ENCODE results near the gene RLN3.

DNA sequence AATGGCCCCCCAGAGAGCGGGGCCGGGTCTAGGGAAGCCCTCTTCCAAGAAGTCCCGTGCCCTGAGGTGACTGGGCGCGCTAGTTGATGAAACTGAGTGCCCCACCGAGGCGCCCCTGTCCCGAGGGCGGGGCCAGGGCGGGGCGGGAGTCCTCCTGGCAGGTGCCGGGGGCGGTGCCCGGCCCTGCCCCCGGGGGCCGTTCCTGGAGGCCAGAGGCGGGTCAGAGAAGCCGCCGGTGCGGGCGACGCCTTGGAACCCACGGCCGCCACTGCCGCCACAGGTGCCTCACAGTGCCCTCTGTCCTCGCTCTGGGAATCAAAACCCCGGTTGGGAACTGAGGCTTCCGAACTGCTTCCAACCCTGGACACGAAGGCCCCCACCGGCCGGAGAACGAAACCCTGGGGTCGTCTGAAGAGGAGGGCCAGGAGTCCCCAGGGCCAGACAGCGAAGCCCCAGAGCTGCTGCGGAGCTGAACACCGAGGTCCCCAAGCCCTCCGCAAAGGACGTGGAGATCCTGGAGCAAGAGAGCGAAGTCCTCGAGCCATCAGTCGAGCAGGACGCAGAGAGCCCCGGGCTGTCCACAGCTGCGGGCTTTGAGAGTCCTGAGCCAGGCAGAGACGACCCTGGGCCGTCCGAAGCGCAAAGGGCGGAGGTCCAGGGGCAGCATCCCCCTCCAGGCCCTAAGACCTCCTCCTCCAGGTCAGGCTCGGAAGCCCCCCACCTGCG lies 44.8 kb downstream of the RLN3 start, which contains the start of gene MISP3:
- TF ChIP-seq POLR2AphosphoS5 (IDR thresholded peaks at IDR 0.05; ENCODE audit: low read depth, low read length) = no peak
- no peak for TF ChIP-seq POLR2A (IDR thresholded peaks at IDR 0.05; ENCODE audit: low read depth, low read length)
- TF ChIP-seq TAF1 (IDR thresholded peaks at IDR 0.05; ENCODE audit: low read depth, low read length) = no peak
- TF ChIP-seq SPI1 (IDR thresholded peaks at IDR 0.05; ENCODE audit: low read depth, low read length) = no peak
- TF ChIP-seq POU2F2 (IDR thresholded peaks at IDR 0.05; ENCODE audit: low read depth, low read length) = no peak
- TF ChIP-seq PAX5 (IDR thresholded peaks at IDR 0.05; ENCODE audit: insufficient read depth, low read length, severe bottlenecking) = no peak

Measured in GM12891 (cell line).